Glomerular endothelial cell (primary cell): ENCODE data around the gene NPAT. TPM values are rescaled to one million over a fixed set of nuclear protein-coding genes. Genes with fewer than 3 reads are reported as not detected.

Source experiments
- DNase-seq: peaks from one replicate; pipeline ENCODE4 v3.0.0-alpha.2; 2011; ENCODE audit warnings: low read depth, low spot score; ENCODE audit errors: extremely low read depth
- total RNA-seq: library from RNA; depleted of rRNA; stranded (reverse); fragments of >200 nt; gene quantifications from 2 replicates; pipeline ENCODE4 v1.2.3, GENCODE V29; 2015

The NPAT gene
- total RNA-seq, 1 donor from 2014 or later, result 15.8 TPM

- DNase-seq, result no peak
Observed at GRCh38 chr11:108220721-108221336, 1.6 kb downstream of the NPAT start.

- DNase-seq, result no peak
Observed at GRCh38 chr11:108218912-108219783, 3.3 kb downstream of the NPAT start.

GRCh38 chr11:108218455-108218854, 4.0 kb downstream of the NPAT start:
- no peak for DNase-seq

- no peak for DNase-seq
Observed at GRCh38 chr11:108216988-108217387, 5.5 kb downstream of the NPAT start.

- DNase-seq, result no peak
Observed at GRCh38 chr11:108213784-108214183, 8.7 kb downstream of the NPAT start.

- DNase-seq, result no peak
Observed at GRCh38 chr11:108210441-108210840, 12.0 kb downstream of the NPAT start.

GRCh38 chr11:108207683-108208060, 14.8 kb downstream of the NPAT start:
- no peak for DNase-seq

- no peak for DNase-seq
Observed at GRCh38 chr11:108206969-108207682, 15.3 kb downstream of the NPAT start.

- no peak for DNase-seq
Observed at GRCh38 chr11:108206171-108206570, 16.3 kb downstream of the NPAT start.

GRCh38 chr11:108204929-108205499, 17.4 kb downstream of the NPAT start:
- DNase-seq, result no peak

GRCh38 chr11:108204376-108204775, 18.1 kb downstream of the NPAT start:
- no peak for DNase-seq

GRCh38 chr11:108203075-108203474, 19.4 kb downstream of the NPAT start:
- no peak for DNase-seq

- no peak for DNase-seq
Observed at GRCh38 chr11:108199446-108200321, 22.8 kb downstream of the NPAT start.

- DNase-seq, result no peak
Observed at GRCh38 chr11:108198833-108199232, 23.6 kb downstream of the NPAT start.

GRCh38 chr11:108197351-108197750, 25.1 kb downstream of the NPAT start:
- no peak for DNase-seq

- no peak for DNase-seq
Observed at GRCh38 chr11:108196901-108197300, 25.5 kb downstream of the NPAT start.

- no peak for DNase-seq
Observed at GRCh38 chr11:108193725-108194124, 28.7 kb downstream of the NPAT start.

GRCh38 chr11:108177570-108177969, 44.9 kb downstream of the NPAT start:
- no peak for DNase-seq

GRCh38 chr11:108170184-108170583, 52.3 kb downstream of the NPAT start:
- DNase-seq, result no peak

GRCh38 chr11:108167624-108168023, 54.8 kb downstream of the NPAT start:
- DNase-seq, result no peak
